Astrocyte (in vitro differentiated cells and primary cell): ENCODE results near the gene ABCC2. TPM values are rescaled to one million over a fixed set of nuclear protein-coding genes. Genes with fewer than 3 reads are reported as not detected.

Experiments used
- DNase-seq: peaks from one replicate; pipeline ENCODE4 v3.0.0-alpha.2; 2010; ENCODE audit warnings: low read depth
- FAIRE-seq: peaks from 2 replicates; lab custom pipeline; 2011; peaks lifted over from hg19 to GRCh38; lab: Jason Lieb, UNC
- H2AFZ ChIP-seq: 2 replicates; pipeline ENCODE4 v1.6.0; 2012; ENCODE audit warnings: low read depth, low read length, inconsistent platforms
- H3K27ac ChIP-seq: 2 replicates; pipeline ENCODE4 v1.5.1; 2011; ENCODE audit warnings: low read depth, low read length, inconsistent platforms
- H3K27me3 ChIP-seq: 2 replicates; pipeline ENCODE4 v1.6.0; 2011; ENCODE audit warnings: low read length, inconsistent platforms; ENCODE audit not compliant: insufficient read depth
- H3K36me3 ChIP-seq: 2 replicates; pipeline ENCODE4 v1.5.1; 2011; ENCODE audit warnings: low read length, inconsistent platforms; ENCODE audit not compliant: insufficient read depth
- H3K4me1 ChIP-seq: 2 replicates; pipeline ENCODE4 v1.5.1; 2011; ENCODE audit warnings: low read length, inconsistent platforms; ENCODE audit not compliant: insufficient read depth
- H3K4me2 ChIP-seq: 2 replicates; pipeline ENCODE4 v1.6.0; 2012; ENCODE audit warnings: low read length, inconsistent platforms
- H3K4me3 ChIP-seq: 2 replicates; pipeline ENCODE4 v1.5.1; 2011; ENCODE audit warnings: low read depth, mild to moderate bottlenecking, low read length, inconsistent platforms; ENCODE audit not compliant: insufficient read depth
- H3K79me2 ChIP-seq: 2 replicates; pipeline ENCODE4 v1.6.0; 2012; ENCODE audit warnings: mild to moderate bottlenecking, low read length, inconsistent platforms; ENCODE audit not compliant: insufficient read depth
- H3K9ac ChIP-seq: 2 replicates; pipeline ENCODE4 v1.6.0; 2012; ENCODE audit warnings: mild to moderate bottlenecking, low read length, inconsistent platforms
- H3K9me3 ChIP-seq: 2 replicates; pipeline ENCODE4 v1.5.1; 2012; ENCODE audit warnings: low read depth, mild to moderate bottlenecking, low read length, inconsistent platforms; ENCODE audit not compliant: insufficient read depth
- H4K20me1 ChIP-seq: 2 replicates; pipeline ENCODE4 v1.6.0; 2012; ENCODE audit warnings: low read length, inconsistent platforms; ENCODE audit not compliant: insufficient read depth
- H3K27ac Mint-ChIP-seq: one replicate; pipeline ENCODE4 v1.8.0; 2021; ENCODE audit warnings: mild to moderate bottlenecking, mixed read lengths; ENCODE audit not compliant: unreplicated experiment
- H3K27me3 Mint-ChIP-seq: one replicate; pipeline ENCODE4 v1.8.0; 2021; ENCODE audit warnings: low read depth, mixed read lengths; ENCODE audit not compliant: unreplicated experiment
- H3K36me3 Mint-ChIP-seq: one replicate; pipeline ENCODE4 v1.8.0; 2021; ENCODE audit warnings: low read depth, mixed read lengths; ENCODE audit not compliant: unreplicated experiment
- H3K4me1 Mint-ChIP-seq: one replicate; pipeline ENCODE4 v1.8.0; 2021; ENCODE audit warnings: low read depth, mixed read lengths; ENCODE audit not compliant: unreplicated experiment
- H3K4me3 Mint-ChIP-seq: one replicate; pipeline ENCODE4 v1.8.0; 2021; ENCODE audit warnings: mild to moderate bottlenecking, moderate library complexity, mixed read lengths; ENCODE audit not compliant: unreplicated experiment
- H3K9me3 Mint-ChIP-seq: one replicate; pipeline ENCODE4 v1.8.0; 2021; ENCODE audit warnings: mild to moderate bottlenecking, mixed read lengths; ENCODE audit not compliant: unreplicated experiment
- CTCF ChIP-seq: IDR thresholded peaks from 2 replicates; pipeline ENCODE4 v1.5.1; 2011; ENCODE audit warnings: low read depth, mild to moderate bottlenecking, inconsistent platforms, low read length, moderate library complexity; ENCODE audit not compliant: insufficient read depth
- EZH2 ChIP-seq: IDR thresholded peaks from 2 replicates; pipeline ENCODE4 v1.6.1; 2012; ENCODE audit warnings: mild to moderate bottlenecking, low read length, inconsistent platforms; ENCODE audit not compliant: insufficient read depth
- total RNA-seq: library from RNA; stranded (reverse); gene quantifications from 2 replicates; pipeline ENCODE4 v1.2.1, GENCODE V29; 2021

Gene ABCC2
- total RNA-seq, 1 donor from 2014 or later = 0.59 TPM

GRCh38 chr10:99843310-99843709, 60.9 kb downstream of the ABCC2 start:
- Histone ChIP-seq H3K4me1 (peaks cover 6% of the 10 kb centered on the region), H3K9me3 (no peaks in the 10 kb centered on the region), H4K20me1 (no peaks in the 10 kb centered on the region), H2AFZ (peak overlapping the region; percentile 45), H3K79me2 (no peaks in the 10 kb centered on the region), H3K36me3 (no peaks in the 10 kb centered on the region), H3K27ac (no peak overlapping the region), H3K9ac (no peak overlapping the region), H3K4me3 (no peak overlapping the region), H3K27me3 (no peaks in the 10 kb centered on the region), H3K4me2 (no peak overlapping the region)
- Mint-ChIP-seq H3K36me3 (no peaks in the 10 kb centered on the region), H3K4me3 (no peak overlapping the region), H3K4me1 (peaks cover 4% of the 10 kb centered on the region), H3K27ac (peak overlapping the region; percentile 6), H3K9me3 (peaks cover 2% of the 10 kb centered on the region), H3K27me3 (peaks cover 3% of the 10 kb centered on the region)
- FAIRE-seq = no peak
- no peak for TF ChIP-seq CTCF
- no peak for TF ChIP-seq EZH2
- peak; percentile 24 for DNase-seq

GRCh38 chr10:99844433-99844955, 62.1 kb downstream of the ABCC2 start:
- DNase-seq (no peak), FAIRE-seq (no peak)
- TF ChIP-seq EZH2 (no peak), CTCF (no peak)
- Histone ChIP-seq H3K4me2 (no peak overlapping the region), H3K36me3 (no peaks in the 10 kb centered on the region), H3K79me2 (no peaks in the 10 kb centered on the region), H3K4me3 (no peak overlapping the region), H3K4me1 (peaks cover 6% of the 10 kb centered on the region), H3K27me3 (no peaks in the 10 kb centered on the region), H3K27ac (no peak overlapping the region), H3K9ac (no peak overlapping the region), H2AFZ (no peak overlapping the region), H4K20me1 (no peaks in the 10 kb centered on the region), H3K9me3 (no peaks in the 10 kb centered on the region)
- H3K27me3 Mint-ChIP-seq = peaks cover 3% of the 10 kb centered on the region
- no peak overlapping the region for H3K4me3 Mint-ChIP-seq
- H3K4me1 Mint-ChIP-seq = peaks cover 4% of the 10 kb centered on the region
- no peak overlapping the region for H3K27ac Mint-ChIP-seq
- peaks cover 2% of the 10 kb centered on the region for H3K9me3 Mint-ChIP-seq
- no peaks in the 10 kb centered on the region for H3K36me3 Mint-ChIP-seq

- Histone ChIP-seq H4K20me1 (no peaks in the 10 kb centered on the region), H3K4me2 (peak overlapping the region; percentile 79), H3K9me3 (no peaks in the 10 kb centered on the region), H3K79me2 (no peaks in the 10 kb centered on the region), H3K27me3 (no peaks in the 10 kb centered on the region), H3K4me1 (peaks cover 6% of the 10 kb centered on the region), H3K9ac (peak overlapping the region; percentile 17), H3K4me3 (no peak overlapping the region), H3K36me3 (no peaks in the 10 kb centered on the region), H2AFZ (peak overlapping the region; percentile 61), H3K27ac (no peak overlapping the region)
- H3K27ac Mint-ChIP-seq = no peak overlapping the region
- no peak overlapping the region for H3K4me3 Mint-ChIP-seq
- FAIRE-seq (peak; percentile 90), DNase-seq (peak; percentile 82)
- no peaks in the 10 kb centered on the region for H3K36me3 Mint-ChIP-seq
- H3K4me1 Mint-ChIP-seq = peaks cover 4% of the 10 kb centered on the region
- no peak for TF ChIP-seq EZH2
- TF ChIP-seq CTCF = peak; percentile 99
- H3K27me3 Mint-ChIP-seq = peaks cover 3% of the 10 kb centered on the region
- H3K9me3 Mint-ChIP-seq = peaks cover 1% of the 10 kb centered on the region
These were observed 63.5 kb downstream of the ABCC2 start for GRCh38 chr10:99845837-99846382.
